HG02610 (cell line): ENCODE results near the gene MRPL23.

ENCODE experiments used
- ATAC-seq: cut with Tn5 transposase; IDR thresholded peaks from one replicate; pipeline ENCODE4 v1.9.1; 2021; ENCODE audit warnings: mild to moderate bottlenecking, moderate library complexity; ENCODE audit not compliant: unreplicated experiment

Gene MRPL23

GRCh38 chr11:1988667-1989317 is 41.7 kb downstream of the MRPL23 start:
- ATAC-seq: no peak

GRCh38 chr11:1989953-1990352 is 42.8 kb downstream of the MRPL23 start:
- ATAC-seq: no peak

GRCh38 chr11:1990872-1991578 is 43.9 kb downstream of the MRPL23 start:
- ATAC-seq: no peak

- no peak for ATAC-seq
These were observed 45.0 kb downstream of the MRPL23 start for GRCh38 chr11:1992111-1992510.

GRCh38 chr11:1994121-1994520 is 47.0 kb downstream of the MRPL23 start:
- no peak for ATAC-seq

GRCh38 chr11:1997755-1998154 is 50.6 kb downstream of the MRPL23 start, which contains the start of gene H19:
Gene H19, minus strand, starts transcription at chr11:1997842.
- no peak for ATAC-seq

- no peak for ATAC-seq
These were observed 51.2 kb downstream of the MRPL23 start for GRCh38 chr11:1998290-1998689.

GRCh38 chr11:1998861-1999260 is 51.7 kb downstream of the MRPL23 start:
- no peak for ATAC-seq

GRCh38 chr11:2002042-2002776 is 55.1 kb downstream of the MRPL23 start:
- ATAC-seq: no peak

GRCh38 chr11:2002807-2003206 is 55.7 kb downstream of the MRPL23 start:
- no peak for ATAC-seq

GRCh38 chr11:2004466-2004865 is 57.3 kb downstream of the MRPL23 start:
- no peak for ATAC-seq
